OCI-LY3 (cell line): Measurements from ENCODE around the gene LDLRAD1.

Experiments
- EZH2phosphoT487 ChIP-seq: fragments of 200-600 bp; shearing (Covaris generic); IDR thresholded peaks from 2 replicates; pipeline ENCODE4 v1.6.1; 2018; ENCODE audit warnings: antibody characterized with exemption, mixed run types, low read depth
- TF ChIP-seq, protein P1 (sequence below): fragments of 200-600, 300-600 bp; sonication (generic); IDR thresholded peaks from 2 replicates; pipeline ENCODE4 v1.5.1; 2014; ENCODE audit warnings: antibody characterized with exemption, low read length, low read depth

DNA sequence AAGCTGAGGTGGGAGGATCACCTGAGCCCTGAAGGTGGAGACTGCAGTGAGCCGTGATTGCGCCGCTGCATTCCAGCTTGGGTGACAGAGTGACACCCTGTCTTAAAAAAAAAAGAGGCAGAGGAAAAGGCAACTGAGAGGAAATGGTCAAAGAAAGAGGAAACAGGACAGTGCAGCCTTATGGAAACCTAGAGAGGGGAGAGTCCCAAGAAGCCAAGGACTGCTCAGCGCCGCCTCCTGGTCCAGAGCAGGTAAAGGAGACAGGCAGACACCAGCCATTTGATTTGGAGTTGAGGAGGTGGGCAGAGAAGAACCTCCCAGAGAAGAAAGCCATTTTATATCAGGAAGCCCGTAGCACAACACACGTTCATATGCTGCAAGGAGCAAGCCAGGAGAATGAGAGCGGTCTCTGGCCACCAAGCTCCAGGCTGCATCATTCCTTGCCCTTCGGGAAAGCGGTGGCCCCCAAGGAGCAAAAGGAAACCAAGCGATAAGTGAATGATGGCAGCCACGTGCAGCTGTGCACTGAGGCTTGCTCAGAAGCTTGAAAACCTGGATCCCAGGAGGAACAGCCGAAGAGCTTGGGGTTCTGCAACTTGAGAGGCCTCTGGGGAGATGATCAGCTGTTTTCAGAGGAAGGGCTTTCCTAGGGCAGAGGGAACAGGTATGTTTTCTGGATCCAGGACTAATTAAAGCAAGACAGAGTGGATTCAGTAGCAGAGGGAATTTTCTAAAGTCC lies 38.1 kb downstream of the LDLRAD1 start:
- TF ChIP-seq, protein P1, sequence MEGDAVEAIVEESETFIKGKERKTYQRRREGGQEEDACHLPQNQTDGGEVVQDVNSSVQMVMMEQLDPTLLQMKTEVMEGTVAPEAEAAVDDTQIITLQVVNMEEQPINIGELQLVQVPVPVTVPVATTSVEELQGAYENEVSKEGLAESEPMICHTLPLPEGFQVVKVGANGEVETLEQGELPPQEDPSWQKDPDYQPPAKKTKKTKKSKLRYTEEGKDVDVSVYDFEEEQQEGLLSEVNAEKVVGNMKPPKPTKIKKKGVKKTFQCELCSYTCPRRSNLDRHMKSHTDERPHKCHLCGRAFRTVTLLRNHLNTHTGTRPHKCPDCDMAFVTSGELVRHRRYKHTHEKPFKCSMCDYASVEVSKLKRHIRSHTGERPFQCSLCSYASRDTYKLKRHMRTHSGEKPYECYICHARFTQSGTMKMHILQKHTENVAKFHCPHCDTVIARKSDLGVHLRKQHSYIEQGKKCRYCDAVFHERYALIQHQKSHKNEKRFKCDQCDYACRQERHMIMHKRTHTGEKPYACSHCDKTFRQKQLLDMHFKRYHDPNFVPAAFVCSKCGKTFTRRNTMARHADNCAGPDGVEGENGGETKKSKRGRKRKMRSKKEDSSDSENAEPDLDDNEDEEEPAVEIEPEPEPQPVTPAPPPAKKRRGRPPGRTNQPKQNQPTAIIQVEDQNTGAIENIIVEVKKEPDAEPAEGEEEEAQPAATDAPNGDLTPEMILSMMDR = peak; percentile 27
- no peak for TF ChIP-seq EZH2phosphoT487
